CD4-positive, alpha-beta T cell treated with Interleukin-15 for 4 hours (primary cell): Measurements from ENCODE around the gene IL17REL.

ENCODE experiments used
- DNase-seq: peaks from one replicate; pipeline ENCODE4 v3.0.0-alpha.2; 2020; ENCODE audit warnings: low spot score

IL17REL gene

DNA sequence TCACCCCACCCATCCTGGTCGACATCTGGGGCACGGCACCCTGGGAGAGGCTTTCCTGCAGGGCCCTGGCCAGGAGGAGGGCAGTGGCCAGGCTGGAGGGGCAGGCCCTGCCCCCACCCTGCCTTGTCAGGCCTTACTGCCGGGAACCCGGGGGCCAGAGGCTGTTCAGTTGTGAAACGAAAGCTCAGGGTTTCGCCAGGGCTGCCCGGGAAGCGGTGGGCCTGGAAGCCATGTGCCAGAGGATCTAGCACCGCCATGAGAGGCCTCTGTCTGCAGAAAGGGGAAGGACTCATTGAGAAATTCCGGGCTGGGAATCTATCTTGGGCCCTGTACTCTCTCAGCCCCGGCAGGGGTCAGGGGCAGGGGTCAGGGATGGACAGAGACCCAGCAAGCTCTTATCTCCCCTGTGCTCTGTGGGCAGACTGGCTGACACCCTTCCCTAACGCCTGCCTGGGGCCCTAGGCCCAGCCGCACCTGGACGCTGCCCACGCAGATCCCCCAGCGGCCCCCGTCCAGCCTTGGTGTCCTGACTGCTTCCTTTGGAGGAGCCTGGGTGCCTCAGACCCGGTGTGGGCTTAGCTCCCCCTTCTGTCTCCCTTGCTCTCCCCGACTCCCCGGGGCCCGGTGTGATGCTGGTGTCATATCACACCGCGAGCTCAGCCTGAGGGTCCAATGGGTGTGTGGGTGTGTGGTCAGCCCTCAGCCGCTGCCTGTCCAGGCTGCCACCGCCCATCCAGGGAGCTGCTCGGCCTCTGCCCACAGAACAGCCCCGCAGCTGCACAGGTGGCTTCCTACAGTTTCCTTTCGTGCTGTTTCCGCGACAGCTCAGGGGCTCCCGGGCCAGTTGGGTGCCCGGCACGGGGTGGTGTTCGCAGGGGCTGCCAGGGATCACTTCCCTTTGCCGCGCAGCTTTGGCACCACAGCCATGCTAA is 45.5 kb downstream of the IL17REL start:
- no peak for DNase-seq

DNA sequence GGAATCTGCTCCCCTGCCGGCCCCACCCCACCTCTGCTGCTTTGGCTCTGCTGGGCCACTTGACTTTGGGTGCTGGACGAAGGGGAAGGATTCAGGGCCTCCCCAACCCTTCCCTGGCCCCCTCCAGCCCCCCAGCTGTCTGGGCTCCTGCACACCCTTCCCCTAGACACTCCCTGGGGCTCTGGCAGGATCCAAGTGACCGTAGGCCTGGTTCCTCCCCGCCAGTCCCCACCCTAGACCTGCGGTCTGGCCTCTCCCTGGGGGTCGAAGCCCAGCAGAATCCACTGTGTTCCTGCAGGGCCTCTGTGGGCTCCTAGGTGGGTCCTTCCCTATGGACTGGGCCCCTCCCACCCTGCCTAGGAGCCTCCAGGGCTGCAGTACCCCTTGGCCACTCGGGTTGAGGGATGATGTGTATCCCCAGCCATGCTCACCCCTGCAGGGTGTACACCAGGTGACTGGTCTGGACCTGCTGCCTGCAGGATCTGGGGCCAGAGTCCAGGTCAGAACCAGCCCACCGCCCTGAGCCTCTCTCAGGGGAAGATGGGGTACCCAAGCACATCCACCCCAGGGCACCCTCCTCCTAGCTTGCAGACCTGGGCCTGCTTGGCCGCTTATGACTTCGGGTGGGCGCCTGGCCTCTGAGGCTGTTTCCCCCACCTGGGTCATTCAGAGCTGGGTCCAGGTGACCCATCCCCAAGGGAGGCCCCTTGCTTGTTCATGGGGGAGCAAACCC is 46.4 kb downstream of the IL17REL start:
- DNase-seq, result no peak

DNA sequence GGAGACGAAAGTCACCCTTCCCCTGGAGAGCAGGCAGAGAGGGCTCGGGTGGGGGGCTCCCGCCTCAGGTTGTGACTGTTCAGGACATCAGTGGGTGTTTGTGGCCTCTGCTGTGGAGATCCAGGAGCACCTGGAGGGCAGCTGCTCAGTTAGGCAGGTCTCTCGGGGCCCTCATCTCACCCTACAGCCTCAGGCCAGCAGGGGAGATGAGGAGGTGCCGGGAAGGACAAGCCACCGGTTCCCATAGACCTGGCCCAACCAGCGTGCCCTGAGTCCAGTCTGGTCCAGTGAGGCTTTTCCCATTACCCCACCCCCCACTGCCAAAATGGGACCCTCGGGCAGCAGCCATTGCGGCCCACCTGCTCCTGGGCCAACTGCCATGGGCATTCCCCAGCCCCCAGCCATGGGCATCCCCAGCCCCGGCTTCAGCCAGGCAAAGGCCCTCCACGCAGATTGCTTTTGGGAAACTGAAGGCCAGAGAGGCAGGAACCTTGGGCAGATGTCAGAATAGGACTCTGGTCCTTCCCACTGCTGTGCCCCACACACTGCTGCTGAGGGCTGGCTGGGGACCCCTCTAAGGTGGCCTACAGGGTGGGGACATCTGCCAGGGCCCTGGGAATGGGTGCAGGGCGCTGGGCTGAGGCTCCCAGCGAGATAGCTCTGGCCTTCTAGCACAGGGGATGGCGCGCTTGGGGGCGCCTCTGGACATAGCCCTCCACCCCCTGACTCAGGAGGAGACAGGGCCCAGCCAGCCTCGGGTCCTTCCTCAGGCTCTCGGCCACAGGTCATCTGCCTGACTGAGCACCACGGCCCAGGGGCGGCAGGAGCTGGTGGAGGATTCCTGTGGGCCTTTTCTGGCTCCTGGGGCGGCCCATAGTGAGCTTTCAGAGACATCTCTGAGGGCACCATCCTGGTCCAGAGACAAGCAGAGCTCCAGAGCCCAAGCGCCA is 47.2 kb downstream of the IL17REL start:
- no peak for DNase-seq

DNA sequence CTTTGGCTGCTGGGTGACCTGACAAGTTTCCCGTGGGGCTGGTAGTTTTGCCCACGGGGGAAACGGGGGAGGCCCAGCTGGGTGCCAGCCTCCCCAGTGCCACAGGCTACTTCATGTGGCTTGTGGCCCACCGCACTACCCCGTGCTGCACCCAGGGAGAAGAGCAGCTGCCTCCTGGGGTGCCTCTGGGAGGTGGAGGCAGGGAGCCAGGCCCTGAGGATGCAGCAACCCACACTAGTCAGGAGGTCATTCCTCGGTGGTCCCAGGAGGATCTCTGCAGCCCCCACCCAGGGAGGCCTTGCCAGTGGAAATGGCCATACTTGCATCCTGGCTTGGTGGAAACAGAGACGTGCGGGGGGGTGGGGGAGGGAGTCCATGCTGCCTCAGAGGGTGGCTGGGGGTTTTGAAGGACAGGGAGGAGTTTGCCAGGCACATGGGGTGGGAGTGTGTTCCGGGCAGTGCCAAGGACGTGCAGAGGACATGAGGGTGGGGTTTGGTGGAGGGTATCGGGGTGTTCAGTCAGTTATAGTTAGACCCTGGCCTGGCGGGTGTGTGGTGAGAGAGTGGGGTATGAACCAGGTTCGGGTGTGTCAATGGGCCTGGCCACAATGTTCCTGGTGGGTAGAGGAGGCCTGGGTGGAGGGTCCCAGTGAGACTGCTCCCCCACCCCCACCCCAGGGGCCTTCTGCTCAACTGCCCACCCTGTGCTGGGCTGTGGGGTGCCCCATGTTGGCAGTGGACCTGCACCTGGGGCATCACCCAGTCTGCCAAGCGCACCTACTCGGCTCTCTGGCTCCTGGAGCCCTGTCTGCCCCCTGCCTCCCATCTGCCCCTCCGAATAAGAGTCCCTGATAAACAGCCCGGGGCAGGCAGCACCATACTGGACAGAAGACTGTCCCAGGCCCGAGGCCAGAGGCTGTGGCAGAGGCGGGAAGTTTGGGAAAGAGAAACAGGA is 48.2 kb downstream of the IL17REL start:
- DNase-seq, result no peak

DNA sequence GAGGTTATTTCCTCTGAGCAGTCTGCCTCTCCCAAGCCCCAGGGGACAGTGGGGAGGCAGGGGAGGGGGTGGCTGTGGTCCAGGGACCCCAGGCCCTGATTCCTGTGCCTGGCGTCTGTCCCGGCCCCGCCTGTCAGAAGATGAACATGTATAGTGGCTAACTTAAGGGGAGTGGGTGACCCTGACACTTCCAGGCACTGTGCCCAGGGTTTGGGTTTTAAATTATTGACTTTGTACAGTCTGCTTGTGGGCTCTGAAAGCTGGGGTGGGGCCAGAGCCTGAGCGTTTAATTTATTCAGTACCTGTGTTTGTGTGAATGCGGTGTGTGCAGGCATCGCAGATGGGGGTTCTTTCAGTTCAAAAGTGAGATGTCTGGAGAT is 48.9 kb downstream of the IL17REL start:
- no peak for DNase-seq

DNA sequence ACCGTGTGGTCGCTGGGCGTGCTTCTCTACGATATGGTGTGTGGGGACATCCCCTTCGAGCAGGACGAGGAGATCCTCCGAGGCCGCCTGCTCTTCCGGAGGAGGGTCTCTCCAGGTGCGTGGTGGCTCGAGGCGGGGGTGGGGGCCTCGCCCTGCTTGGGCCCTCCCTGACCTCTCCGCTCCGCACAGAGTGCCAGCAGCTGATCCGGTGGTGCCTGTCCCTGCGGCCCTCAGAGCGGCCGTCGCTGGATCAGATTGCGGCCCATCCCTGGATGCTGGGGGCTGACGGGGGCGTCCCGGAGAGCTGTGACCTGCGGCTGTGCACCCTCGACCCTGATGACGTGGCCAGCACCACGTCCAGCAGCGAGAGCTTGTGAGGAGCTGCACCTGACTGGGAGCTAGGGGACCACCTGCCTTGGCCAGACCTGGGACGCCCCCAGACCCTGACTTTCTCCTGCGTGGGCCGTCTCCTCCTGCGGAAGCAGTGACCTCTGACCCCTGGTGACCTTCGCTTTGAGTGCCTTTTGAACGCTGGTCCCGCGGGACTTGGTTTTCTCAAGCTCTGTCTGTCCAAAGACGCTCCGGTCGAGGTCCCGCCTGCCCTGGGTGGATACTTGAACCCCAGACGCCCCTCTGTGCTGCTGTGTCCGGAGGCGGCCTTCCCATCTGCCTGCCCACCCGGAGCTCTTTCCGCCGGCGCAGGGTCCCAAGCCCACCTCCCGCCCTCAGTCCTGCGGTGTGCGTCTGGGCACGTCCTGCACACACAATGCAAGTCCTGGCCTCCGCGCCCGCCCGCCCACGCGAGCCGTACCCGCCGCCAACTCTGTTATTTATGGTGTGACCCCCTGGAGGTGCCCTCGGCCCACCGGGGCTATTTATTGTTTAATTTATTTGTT is 49.6 kb downstream of the IL17REL start:
- DNase-seq, result no peak

DNA sequence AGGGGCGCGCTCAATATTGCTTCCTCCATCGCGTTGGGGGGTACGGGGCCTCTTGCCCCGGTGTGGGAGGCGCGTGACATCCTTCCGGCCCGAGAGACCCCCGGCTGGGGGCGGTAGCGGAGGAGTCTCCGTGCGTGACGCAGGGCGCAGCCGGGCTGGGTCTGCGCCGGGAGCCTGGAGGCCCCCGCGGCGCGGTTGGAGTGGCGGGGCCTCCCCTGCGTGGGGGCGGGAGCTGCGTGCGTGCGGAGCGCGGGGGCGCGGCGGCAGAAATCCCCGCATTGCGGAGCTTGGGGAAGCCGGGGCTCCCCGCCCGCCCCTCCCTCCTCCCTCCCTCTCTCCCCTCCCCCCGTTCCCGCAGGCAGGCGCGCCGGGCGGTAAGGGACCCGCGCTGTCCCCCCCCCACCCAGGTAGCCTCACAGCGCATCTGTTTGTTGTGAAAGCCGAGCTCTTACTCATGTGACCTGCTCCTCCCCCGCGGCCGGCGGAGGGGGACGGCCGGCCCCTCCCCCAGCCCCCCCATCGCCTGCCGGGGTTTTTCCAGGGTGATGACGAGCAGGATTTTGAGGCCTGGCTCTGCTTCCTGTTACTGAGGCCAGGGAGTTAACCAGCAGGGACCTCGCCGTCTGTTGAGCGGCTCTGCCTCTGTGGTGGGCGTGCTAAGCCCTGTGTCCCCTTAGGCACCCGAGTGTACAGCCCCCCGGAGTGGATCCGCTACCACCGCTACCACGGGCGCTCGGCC is 50.4 kb downstream of the IL17REL start:
- DNase-seq, result peak; percentile 90

DNA sequence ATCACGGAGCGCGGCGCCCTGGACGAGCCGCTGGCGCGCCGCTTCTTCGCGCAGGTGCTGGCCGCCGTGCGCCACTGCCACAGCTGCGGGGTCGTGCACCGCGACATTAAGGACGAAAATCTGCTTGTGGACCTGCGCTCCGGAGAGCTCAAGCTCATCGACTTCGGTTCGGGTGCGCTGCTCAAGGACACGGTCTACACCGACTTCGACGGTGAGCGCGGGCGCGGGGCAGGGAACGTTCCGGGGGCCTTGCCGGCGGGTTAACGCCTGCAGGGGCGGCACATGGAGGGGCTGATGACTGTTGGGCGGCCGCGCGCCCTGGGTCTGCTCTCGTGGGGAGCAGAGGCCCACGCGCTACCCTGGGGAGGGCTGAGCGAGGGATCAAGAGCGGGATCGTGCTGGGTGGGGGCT is 51.0 kb downstream of the IL17REL start:
- DNase-seq, result no peak

DNA sequence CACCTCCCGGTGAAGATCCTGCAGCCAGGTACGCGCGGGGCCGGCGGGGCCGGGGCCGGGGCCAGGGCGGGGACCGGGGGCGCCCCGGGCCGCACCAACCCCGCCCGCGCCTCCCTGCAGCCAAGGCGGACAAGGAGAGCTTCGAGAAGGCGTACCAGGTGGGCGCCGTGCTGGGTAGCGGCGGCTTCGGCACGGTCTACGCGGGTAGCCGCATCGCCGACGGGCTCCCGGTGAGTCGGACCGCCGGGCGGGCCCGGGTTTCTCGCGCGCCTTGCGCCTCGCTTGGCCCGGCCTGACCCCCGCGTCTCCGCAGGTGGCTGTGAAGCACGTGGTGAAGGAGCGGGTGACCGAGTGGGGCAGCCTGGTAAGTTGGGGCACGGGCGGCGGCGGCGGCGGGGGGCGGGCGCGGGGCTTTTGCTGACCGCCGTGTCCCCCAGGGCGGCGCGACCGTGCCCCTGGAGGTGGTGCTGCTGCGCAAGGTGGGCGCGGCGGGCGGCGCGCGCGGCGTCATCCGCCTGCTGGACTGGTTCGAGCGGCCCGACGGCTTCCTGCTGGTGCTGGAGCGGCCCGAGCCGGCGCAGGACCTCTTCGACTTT is 51.5 kb downstream of the IL17REL start:
- DNase-seq, result no peak

DNA sequence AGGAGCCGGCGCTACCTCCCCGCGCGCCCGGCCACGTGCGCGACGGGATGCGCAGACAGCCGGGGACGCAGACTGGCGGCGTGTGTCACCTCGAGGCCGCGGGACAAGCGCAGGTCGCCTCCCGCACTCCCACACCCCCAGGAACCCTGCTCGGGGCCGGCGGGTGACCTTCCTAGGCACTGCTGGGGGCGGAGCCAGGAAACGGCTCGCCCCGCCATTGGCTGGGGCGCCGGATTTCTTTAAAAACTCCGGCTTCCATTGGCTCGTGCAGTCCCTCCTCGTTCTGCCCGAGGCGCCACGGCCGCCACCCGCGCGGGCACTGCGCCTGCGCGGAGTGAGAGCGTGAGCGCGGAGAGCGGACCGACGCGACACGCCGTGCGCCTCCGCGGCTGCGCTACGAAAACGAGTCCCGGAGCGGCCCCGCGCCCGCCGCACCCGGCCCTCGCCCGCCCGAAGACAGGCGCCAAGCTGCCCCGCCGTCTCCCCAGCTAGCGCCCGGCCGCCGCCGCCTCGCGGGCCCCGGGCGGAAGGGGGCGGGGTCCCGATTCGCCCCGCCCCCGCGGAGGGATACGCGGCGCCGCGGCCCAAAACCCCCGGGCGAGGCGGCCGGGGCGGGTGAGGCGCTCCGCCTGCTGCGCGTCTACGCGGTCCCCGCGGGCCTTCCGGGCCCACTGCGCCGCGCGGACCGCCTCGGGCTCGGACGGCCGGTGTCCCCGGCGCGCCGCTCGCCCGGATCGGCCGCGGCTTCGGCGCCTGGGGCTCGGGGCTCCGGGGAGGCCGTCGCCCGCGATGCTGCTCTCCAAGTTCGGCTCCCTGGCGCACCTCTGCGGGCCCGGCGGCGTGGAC is 52.2 kb downstream of the IL17REL start, which contains the start of gene PIM3:
PIM3 (plus strand) TSS at position 614 of the 846 bp plus-strand sequence; CDS start at position 790, 176 bp downstream.
- peak; percentile 95 for DNase-seq

DNA sequence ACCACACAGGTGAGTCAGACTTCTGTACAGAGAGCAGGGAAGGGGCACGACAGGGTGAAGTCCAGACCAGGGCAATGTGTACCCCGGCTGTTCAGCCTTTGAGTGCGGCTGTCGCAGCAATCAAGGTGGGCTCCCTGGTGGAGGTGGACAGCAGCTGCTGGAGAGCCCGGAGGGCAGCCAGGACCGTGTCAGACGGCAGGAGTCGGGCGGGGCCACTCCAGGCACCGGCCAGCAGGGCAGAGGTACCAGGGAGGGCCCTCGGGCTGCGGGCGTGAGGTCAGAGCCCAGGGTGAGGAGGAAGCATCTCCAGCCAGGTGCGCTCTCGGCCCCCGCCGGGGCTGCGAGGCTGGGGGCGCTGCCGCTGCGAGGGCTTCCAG is 52.8 kb downstream of the IL17REL start:
- no peak for DNase-seq

DNA sequence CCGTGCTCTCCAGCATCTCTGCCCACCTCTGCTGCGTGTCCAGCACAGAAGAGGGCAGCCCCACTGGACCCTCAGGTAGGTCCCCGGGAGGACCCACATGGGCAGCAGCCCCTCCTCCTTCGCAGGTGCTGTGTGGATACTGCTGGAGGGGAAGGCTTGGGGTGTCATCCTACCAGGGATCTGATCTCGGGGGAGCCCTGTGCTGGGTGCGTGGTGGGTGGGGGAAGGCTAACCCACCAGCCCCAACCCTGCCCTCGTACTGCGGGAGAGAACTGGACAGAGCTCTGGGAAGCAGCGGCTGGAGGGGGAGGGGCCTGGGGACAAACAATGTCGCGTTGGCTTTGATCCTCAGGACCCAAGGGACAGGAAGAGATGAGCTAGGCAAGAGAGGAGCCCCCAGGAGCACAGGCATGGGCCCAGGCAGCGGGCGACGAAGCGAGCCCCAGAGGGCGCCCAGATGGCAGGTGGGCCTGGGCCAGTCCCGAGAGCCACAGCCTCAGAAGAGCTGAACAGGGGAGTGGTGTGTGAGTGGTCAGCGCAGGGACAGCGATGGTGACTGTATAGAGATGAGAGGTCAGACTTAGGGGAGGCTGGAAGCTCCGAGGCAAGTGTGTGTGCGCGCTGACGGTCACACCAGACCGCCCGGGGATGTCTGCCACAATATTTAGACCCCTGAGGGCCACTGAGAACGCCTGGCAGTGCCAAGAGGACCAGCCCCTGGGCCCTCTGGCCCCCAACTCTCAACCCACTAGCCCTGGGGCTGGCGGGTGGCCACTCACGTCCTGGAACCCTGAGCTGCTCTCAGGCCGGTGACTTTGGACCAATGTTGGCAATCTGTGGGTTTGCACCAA is 53.4 kb downstream of the IL17REL start:
- no peak for DNase-seq

DNA sequence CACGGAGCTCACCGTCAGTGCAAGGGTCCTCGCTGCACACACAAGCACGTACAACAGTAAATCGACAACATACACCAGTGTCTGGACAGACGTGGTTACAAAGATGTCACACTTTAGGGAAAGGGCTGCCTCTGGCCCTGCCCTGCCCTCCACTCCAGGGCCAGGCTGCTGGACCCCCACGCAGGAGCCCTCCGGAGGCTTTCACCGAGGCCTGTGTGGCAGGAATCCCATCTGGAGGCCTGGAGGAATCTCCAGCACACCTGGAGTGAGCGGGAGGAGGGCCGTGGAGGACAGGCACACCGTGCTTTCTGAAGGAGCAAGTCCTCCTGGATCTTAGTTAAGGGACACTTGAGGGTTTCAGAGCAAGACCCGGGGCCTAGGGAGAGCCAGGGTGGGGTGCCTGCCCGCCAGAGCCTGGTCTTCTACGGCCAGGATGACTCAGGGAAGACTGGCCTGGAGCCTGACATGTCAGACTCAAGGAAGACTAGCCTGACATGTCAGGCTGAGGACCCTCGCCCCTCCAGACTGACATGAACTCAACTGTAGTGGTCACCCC is 54.1 kb downstream of the IL17REL start:
- DNase-seq, result no peak

DNA sequence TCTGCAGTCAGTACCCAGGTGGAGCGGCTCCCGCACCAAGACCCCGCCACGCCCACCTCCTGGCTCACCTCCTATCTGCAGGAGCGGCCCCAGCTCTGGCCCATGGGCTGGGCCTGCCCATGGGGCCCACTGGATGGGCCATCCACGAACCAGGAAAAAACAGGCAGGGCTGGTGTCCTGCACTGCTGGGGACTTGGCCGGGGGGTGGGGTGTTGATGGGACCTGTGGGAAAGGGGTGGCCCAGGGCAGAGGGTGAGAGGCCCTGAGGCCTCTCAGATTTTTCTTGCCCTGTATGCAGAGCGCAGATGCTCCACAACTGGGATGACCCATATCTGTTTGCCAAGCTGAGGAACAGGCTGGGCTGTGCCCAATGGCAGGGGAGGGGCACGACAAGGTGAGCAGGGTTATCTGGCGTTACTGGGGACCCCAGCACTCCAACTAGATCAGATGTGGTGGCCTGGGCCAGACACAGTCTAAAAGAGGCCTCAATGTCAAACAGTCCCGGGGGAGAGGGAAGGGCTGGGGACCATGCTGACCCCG is 54.7 kb downstream of the IL17REL start:
- no peak for DNase-seq

DNA sequence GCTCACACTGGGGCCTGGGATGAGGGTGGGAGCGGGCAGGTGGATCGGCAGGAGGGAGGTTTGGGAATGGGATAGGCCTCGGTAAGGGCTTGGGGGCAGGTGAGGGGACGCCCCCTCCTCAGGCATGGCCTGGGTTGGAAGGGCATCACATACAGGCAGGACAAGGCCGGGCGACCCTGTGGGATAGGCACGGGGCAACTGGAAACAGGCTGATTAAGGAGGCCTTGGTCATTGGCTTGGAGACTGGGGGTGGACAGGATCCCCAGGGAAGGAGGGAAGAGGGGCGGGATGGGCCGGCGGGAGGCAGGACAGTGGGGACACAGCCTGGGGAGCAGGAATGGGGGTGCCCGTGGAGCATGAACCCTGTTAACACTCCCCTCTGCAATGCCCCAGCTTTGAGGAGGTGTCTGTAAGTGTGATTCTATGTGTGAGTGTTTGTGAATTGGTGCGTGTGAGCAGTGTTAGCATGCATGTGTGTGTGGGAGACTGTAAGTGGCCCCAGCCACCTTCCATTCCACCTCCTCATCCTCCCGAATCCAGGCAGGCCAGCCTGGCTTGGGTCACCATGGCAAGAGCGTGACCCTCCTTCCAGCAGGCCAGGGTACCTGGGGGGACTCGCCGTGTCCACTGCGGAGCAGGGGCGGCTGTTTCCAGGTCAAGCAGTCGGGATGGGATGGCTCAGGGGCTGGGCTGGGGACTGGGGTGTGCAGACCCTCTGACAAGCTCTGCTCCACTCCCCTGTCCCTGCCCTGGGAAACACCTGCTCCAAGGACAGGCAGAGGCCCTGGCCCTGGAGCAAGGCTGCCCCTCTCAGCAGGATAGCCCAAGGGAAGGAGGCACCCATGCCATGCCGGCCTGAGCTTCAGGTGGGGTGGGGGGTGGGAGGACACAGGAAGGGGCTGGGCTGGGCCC is 55.4 kb downstream of the IL17REL start:
- DNase-seq, result no peak
